B cell (primary cell): ENCODE results near the gene POU2F3. TPM values are rescaled to one million over a fixed set of nuclear protein-coding genes. Genes with fewer than 3 reads are reported as not detected.

Experiments
- ATAC-seq: fragments of 200-7000 bp; cut with Tn5 transposase; one replicate; pipeline ENCODE4 v1.10.0; 2021; ENCODE audit warnings: low read depth, mild to moderate bottlenecking, moderate number of reproducible peaks, moderate library complexity
- CTCF ChIA-PET: fragments of 350-600 bp; sonication (Branson Sonifier 250); formaldehyde crosslinking; loops from one replicate; lab custom pipeline; 2021; ENCODE audit warnings: antibody characterized with exemption, inconsistent platforms; lab: Charles Lee
- POLR2A ChIA-PET: fragments of 350-600 bp; sonication (Branson Sonifier 250); formaldehyde crosslinking; loops from one replicate; lab custom pipeline; 2021; ENCODE audit warnings: antibody characterized with exemption; lab: Charles Lee
- DNase-seq: peaks from one replicate; pipeline ENCODE4 v3.0.0; 2013
- H2AFZ ChIP-seq: 2 replicates; pipeline ENCODE4 v1.6.1; 2012; ENCODE audit warnings: mild to moderate bottlenecking, low read depth, low read length; ENCODE audit not compliant: insufficient read depth, poor library complexity, severe bottlenecking
- H3K27ac ChIP-seq, 2 donors: 1 replicate in 1 of 2; 2 replicates in 1 of 2; pipeline ENCODE4 v1.5.1; 2012 to 2013; ENCODE audit warnings: low read length in 2 of 2, mild to moderate bottlenecking in 2 of 2, moderate library complexity in 1 of 2
- H3K27me3 ChIP-seq, 4 experiments: fragments of 200-600 bp in 1 of 4; sonication (generic) in 1 of 4; replicated peaks in 1 of 4; 1 replicate in 2 of 4; 2 replicates in 2 of 4; pipeline versions ENCODE4 v1.6.1 to v1.7.0; 2013 to 2016; ENCODE audit warnings: low read length in 3 of 4, mild to moderate bottlenecking in 2 of 4, mixed read lengths in 1 of 4, moderate library complexity in 1 of 4; ENCODE audit not compliant: insufficient read depth in 4 of 4, control insufficient read depth in 3 of 4; ENCODE audit errors: control extremely low read depth in 1 of 4
- H3K36me3 ChIP-seq, 2 experiments: replicated peaks in 1 of 2; 1 replicate in 1 of 2; 2 replicates in 1 of 2; pipeline versions ENCODE4 v1.6.1 to v1.7.1; 2013; ENCODE audit warnings: low read length in 1 of 2; ENCODE audit not compliant: insufficient read depth in 2 of 2, control insufficient read depth in 1 of 2; ENCODE audit errors: control extremely low read depth in 1 of 2, extremely low read depth in 1 of 2
- H3K4me1 ChIP-seq, 2 donors: fragments of 200-600 bp in 1 of 2; sonication (generic) in 1 of 2; 1 replicate in 1 of 2; 2 replicates in 1 of 2; pipeline versions ENCODE4 v1.5.1 to v1.6.1; 2013 to 2017; ENCODE audit warnings: low read length in 2 of 2; ENCODE audit not compliant: control insufficient read depth in 2 of 2, insufficient read depth in 2 of 2
- H3K4me2 ChIP-seq: replicated peaks from 2 replicates; pipeline ENCODE3; 2012; ENCODE audit warnings: mild to moderate bottlenecking, low read depth, low read length; ENCODE audit not compliant: poor library complexity, severe bottlenecking
- H3K4me3 ChIP-seq, 5 experiments: fragments of 200-600 bp in 1 of 5; sonication (generic) in 1 of 5; 1 replicate in 3 of 5; 2 replicates in 2 of 5; pipeline versions ENCODE4 v1.5.1 to v1.7.0; 2011 to 2016; ENCODE audit warnings: low read length in 4 of 5, mild to moderate bottlenecking in 4 of 5, low read depth in 2 of 5, control low read depth in 1 of 5, moderate library complexity in 1 of 5; ENCODE audit not compliant: insufficient read depth in 1 of 5; ENCODE audit errors: control extremely low read depth in 1 of 5, extremely low read depth in 1 of 5
- H3K79me2 ChIP-seq: fragments of 200-600 bp; sonication (generic); one replicate; pipeline ENCODE4 v1.6.0; 2016; ENCODE audit warnings: low read length; ENCODE audit not compliant: control insufficient read depth, insufficient read depth
- H3K9ac ChIP-seq: fragments of 200-600 bp; sonication (generic); 2 replicates; pipeline ENCODE4 v1.6.1; 2017; ENCODE audit warnings: mild to moderate bottlenecking, low read length, moderate library complexity
- H3K9me3 ChIP-seq, 3 donors: one replicate each; pipeline versions ENCODE4 v1.6.1 to v1.7.1; 2013; ENCODE audit warnings: low read length in 2 of 3; ENCODE audit not compliant: control insufficient read depth in 2 of 3, insufficient read depth in 1 of 3; ENCODE audit errors: control extremely low read depth in 1 of 3
- H4K20me1 ChIP-seq: 2 replicates; pipeline ENCODE4 v1.6.0; 2012; ENCODE audit warnings: mild to moderate bottlenecking, low read length; ENCODE audit not compliant: insufficient read depth, control insufficient read depth, poor library complexity, severe bottlenecking
- H3K27ac Mint-ChIP-seq: one replicate; pipeline ENCODE4 v1.8.0; 2021; ENCODE audit warnings: mixed read lengths
- H3K27me3 Mint-ChIP-seq: one replicate; pipeline ENCODE4 v1.8.0; 2021; ENCODE audit warnings: mixed read lengths
- H3K4me1 Mint-ChIP-seq: one replicate; pipeline ENCODE4 v1.8.0; 2021; ENCODE audit warnings: mixed read lengths
- H3K4me3 Mint-ChIP-seq: one replicate; pipeline ENCODE4 v1.8.0; 2021; ENCODE audit warnings: mixed read lengths
- H3K9me3 Mint-ChIP-seq: one replicate; pipeline ENCODE4 v1.8.0; 2022; ENCODE audit warnings: mixed read lengths; ENCODE audit not compliant: insufficient read depth
- EZH2 ChIP-seq: IDR thresholded peaks from 2 replicates; pipeline ENCODE4 v1.6.1; 2012; ENCODE audit warnings: borderline replicate concordance, low read depth, mild to moderate bottlenecking, moderate library complexity, low read length; ENCODE audit not compliant: insufficient read depth, poor library complexity, severe bottlenecking
- WGBS: methylation state at CpG from one replicate; pipeline ENCODE4 v1.1.5; 2013; ENCODE audit warnings: missing lambda C conversion rate; ENCODE audit not compliant: insufficient coverage; 5-methylcytosine and 5-hydroxymethylcytosine counted together
- intact Hi-C: fragments of 100-400 bp; cut with micrococcal nuclease; formaldehyde crosslinking; loops from one replicate; pipeline ENCODE4 v1.10.0; 2022
- polyA plus RNA-seq: library from polyadenylated mRNA; depleted of rRNA; stranded (reverse); fragments of >200 nt; gene quantifications from 2 replicates; pipeline ENCODE4 v1.2.3, GENCODE V29; 2012
- total RNA-seq, 2 donors: library from RNA; stranded (reverse); fragments of 120-200 nt in 1 of 2; gene quantifications; 1 replicate in 1 of 2; 2 replicates in 1 of 2; pipeline versions ENCODE4 v1.2.3 to v1.2.4, GENCODE V29; 2013 to 2022
- TF ChIP-seq, protein P1 (sequence below): fragments of 200-600 bp; IDR thresholded peaks from one replicate; pipeline ENCODE4 v1.8.0; 2022; ENCODE audit warnings: antibody characterized with exemption, mild to moderate bottlenecking

Gene POU2F3
- total and polyA plus RNA-seq, 2 donors (not counting 1 experiment from before 2014, with no cell fraction given), result not detected

DNA sequence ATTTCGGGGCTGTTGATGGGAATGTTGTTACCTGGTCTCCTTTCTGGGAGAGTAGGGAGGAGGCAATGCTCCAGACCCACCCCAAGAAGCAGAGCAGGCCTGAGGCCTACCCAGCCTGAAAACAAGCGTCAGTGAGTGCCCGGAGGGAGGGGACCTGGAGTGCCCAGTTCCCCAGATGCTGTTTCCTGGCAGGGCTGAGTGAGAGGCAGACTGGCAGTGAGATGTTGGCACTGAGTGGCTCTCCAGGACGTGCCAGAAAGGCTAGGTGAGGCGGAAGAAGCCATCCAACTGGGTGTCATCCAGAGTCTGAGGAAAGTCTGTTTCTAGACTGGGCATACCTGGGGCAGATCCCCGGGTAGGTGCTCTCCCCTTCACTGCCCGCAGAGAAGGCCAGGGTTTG lies 1.3 kb downstream of the POU2F3 start:
- Mint-ChIP-seq H3K9me3 (no peaks in the 10 kb centered on the region), H3K4me1 (no peaks in the 10 kb centered on the region), H3K27ac (no peak overlapping the region), H3K4me3 (no peak overlapping the region), H3K27me3 (peaks cover 63% of the 10 kb centered on the region)
- H3K79me2 ChIP-seq, result no peaks in the 10 kb centered on the region
- ATAC-seq, result no peak
- H3K36me3 ChIP-seq, result no peaks in the 10 kb centered on the region
- no peaks in the 10 kb centered on the region for H3K4me1 ChIP-seq
- DNase-seq, result no peak
- POLR2A ChIA-PET, result no interaction called here
- no peaks in the 10 kb centered on the region for H4K20me1 ChIP-seq
- peaks cover 0 to 43% (median 11%) of the 10 kb centered on the region in 4 experiments for H3K27me3 ChIP-seq
- intact Hi-C loops, result no loop called here
- peaks cover 0 to 3% (median 0%) of the 10 kb centered on the region in 3 donors for H3K9me3 ChIP-seq
- no peak overlapping the region for H3K4me2 ChIP-seq
- no peak for TF ChIP-seq EZH2
- TF ChIP-seq, protein P1, sequence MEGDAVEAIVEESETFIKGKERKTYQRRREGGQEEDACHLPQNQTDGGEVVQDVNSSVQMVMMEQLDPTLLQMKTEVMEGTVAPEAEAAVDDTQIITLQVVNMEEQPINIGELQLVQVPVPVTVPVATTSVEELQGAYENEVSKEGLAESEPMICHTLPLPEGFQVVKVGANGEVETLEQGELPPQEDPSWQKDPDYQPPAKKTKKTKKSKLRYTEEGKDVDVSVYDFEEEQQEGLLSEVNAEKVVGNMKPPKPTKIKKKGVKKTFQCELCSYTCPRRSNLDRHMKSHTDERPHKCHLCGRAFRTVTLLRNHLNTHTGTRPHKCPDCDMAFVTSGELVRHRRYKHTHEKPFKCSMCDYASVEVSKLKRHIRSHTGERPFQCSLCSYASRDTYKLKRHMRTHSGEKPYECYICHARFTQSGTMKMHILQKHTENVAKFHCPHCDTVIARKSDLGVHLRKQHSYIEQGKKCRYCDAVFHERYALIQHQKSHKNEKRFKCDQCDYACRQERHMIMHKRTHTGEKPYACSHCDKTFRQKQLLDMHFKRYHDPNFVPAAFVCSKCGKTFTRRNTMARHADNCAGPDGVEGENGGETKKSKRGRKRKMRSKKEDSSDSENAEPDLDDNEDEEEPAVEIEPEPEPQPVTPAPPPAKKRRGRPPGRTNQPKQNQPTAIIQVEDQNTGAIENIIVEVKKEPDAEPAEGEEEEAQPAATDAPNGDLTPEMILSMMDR, result no peak
- CTCF ChIA-PET, result no interaction called here
- no peak overlapping the region for H3K9ac ChIP-seq
- no peak overlapping the region for H2AFZ ChIP-seq
- no peak overlapping the region for H3K4me3 ChIP-seq
- WGBS, result 100% methylated on average over 6 of the region's 7 CpGs
- H3K27ac ChIP-seq, result no peak overlapping the region

DNA sequence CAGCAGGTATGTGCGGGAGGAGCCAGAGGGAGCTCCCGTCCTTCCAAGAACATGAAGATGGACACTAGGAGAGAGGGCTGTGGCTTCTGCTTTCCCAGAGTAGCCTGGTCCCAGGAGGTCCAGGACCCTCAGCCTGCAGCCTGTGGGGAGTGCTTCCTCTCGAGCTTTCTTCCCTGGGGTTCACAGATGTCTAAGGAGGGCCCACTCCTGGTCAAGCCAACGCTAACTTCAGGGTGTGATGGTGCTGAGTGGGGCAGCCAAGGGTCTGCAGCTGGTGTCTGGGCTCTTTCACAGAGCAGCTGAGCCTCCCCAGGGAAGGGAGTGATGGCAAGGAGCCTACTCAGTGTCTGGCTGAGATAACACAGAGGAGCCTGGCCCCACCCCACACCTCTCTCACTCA lies 3.3 kb downstream of the POU2F3 start:
- H3K9ac ChIP-seq, result no peak overlapping the region
- WGBS, result 79% methylated on average over 4 of the region's 4 CpGs
- no peaks in the 10 kb centered on the region for H3K79me2 ChIP-seq
- no peak overlapping the region for H3K4me3 ChIP-seq
- H3K36me3 ChIP-seq, result no peaks in the 10 kb centered on the region
- POLR2A ChIA-PET, result no interaction called here
- no peak overlapping the region for H3K4me2 ChIP-seq
- intact Hi-C loops, result no loop called here
- no peaks in the 10 kb centered on the region for H3K9me3 Mint-ChIP-seq
- CTCF ChIA-PET, result interaction anchor here (0.5 to 1.3 kb wide), 2 partner anchors 59 to 221 kb away, joined by 3 read pairs; no protein-coding TSS in a partner anchor
- H3K4me1 Mint-ChIP-seq, result no peaks in the 10 kb centered on the region
- H3K27ac ChIP-seq, result no peak overlapping the region
- TF ChIP-seq, protein P1, result no peak
- no peak for TF ChIP-seq EZH2
- ATAC-seq (no peak), DNase-seq (no peak)
- H3K9me3 ChIP-seq, result peaks cover 0 to 3% (median 0%) of the 10 kb centered on the region in 3 donors
- H3K27ac Mint-ChIP-seq, result no peak overlapping the region
- peaks cover 0 to 44% (median 10%) of the 10 kb centered on the region in 4 experiments for H3K27me3 ChIP-seq
- no peaks in the 10 kb centered on the region for H3K4me1 ChIP-seq
- H4K20me1 ChIP-seq, result no peaks in the 10 kb centered on the region
- no peak overlapping the region for H2AFZ ChIP-seq
- peaks cover 65% of the 10 kb centered on the region for H3K27me3 Mint-ChIP-seq
- no peak overlapping the region for H3K4me3 Mint-ChIP-seq
